Retinal pigment epithelial cell (primary cell): Measurements from ENCODE around the gene IL6ST.
"Not testable (repeated sequence)": the region's sequence is repeated elsewhere in the genome, so short reads cannot be mapped to it uniquely, and the experiment has no call there.

Experiments used
- DNase-seq: peaks from one replicate; pipeline ENCODE4 v3.0.0-alpha.2; 2010; ENCODE audit warnings: low read depth
- H3K4me3 ChIP-seq: 2 replicates; pipeline ENCODE4 v1.5.1; 2011; ENCODE audit warnings: mild to moderate bottlenecking, low read length, control low read depth, moderate library complexity
- CTCF ChIP-seq: conservative IDR thresholded peaks from 2 replicates; pipeline ENCODE4 v1.5.1; 2011; ENCODE audit warnings: low read depth, low read length, control low read depth, inconsistent platforms

Gene IL6ST

DNA sequence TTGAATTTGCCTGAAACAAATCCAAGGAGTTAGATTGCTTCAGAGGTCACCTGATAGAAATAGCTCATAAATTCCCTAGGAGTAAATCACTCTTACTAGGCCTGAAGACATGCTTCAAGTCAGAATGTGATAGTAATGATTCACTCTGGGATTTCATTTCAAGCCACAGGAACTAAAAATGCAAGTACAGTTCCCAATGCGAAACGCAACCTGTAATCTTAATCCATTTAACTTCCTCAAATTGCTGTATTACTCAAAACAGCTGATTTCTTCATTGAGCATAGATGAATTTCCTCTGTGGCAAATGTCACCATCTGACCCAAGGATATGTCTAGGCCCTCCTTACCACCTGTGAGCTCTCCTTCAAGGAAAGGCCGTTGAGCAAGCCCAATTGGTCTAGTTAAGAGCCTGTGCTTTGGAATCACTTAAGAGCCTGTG is 32.1 kb upstream of the IL6ST start:
- DNase-seq = peak; percentile 64
- TF ChIP-seq CTCF = no peak
- H3K4me3 ChIP-seq = no peak overlapping the region

DNA sequence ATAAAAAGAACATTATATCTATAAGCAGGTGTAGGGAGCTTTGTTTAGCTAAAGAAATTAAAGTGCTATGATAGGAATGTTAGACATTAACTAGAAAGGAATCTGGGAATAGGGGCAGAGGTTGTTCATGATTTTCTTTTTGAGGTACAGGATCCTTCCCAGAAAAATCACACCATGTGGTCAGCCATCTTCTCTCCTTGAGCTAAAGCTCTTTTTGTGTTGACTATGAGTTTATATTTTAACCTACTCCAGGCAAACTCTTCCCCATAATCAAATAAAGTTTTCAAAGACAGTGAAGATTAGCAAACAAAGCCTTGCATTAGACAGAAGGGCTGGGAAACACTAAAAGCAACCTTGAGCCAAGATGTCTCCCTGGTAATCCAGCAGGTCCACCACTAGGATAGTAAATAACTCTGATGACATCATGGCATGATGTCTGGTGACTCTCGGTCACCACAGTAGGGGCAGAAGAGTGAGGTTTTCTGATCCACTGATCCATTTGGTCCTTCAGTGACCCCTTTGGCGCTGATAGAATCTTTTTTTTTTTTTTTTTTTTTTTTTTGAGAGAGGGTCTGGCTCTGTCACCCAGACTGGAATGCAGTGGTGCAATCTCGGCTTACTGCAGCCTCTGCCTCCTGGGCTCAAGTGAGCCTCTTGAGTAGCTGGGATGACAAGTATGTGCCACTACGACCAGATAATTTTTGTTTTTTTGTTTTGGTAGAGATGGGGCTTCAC is 30.6 kb upstream of the IL6ST start:
- no peak for DNase-seq
- no peak for TF ChIP-seq CTCF
- H3K4me3 ChIP-seq = no peak overlapping the region

GRCh38 chr5:56024810-56025150 is 30.0 kb upstream of the IL6ST start:
- no peak overlapping the region for H3K4me3 ChIP-seq
- TF ChIP-seq CTCF = no peak
- DNase-seq = no peak

- no peak overlapping the region for H3K4me3 ChIP-seq
- no peak for TF ChIP-seq CTCF
- no peak for DNase-seq
Measured at GRCh38 chr5:56023296-56023695, 28.5 kb upstream of the IL6ST start.

- DNase-seq = no peak
- H3K4me3 ChIP-seq = no peak overlapping the region
- TF ChIP-seq CTCF = no peak
Measured at GRCh38 chr5:56019306-56020272, 24.8 kb upstream of the IL6ST start.

- H3K4me3 ChIP-seq = no peak overlapping the region
- DNase-seq = no peak
- TF ChIP-seq CTCF = no peak
Measured at GRCh38 chr5:56018832-56019231, 24.1 kb upstream of the IL6ST start.

GRCh38 chr5:56014701-56015100 is 19.9 kb upstream of the IL6ST start:
- not testable (repeated sequence) for DNase-seq, H3K4me3 ChIP-seq

DNA sequence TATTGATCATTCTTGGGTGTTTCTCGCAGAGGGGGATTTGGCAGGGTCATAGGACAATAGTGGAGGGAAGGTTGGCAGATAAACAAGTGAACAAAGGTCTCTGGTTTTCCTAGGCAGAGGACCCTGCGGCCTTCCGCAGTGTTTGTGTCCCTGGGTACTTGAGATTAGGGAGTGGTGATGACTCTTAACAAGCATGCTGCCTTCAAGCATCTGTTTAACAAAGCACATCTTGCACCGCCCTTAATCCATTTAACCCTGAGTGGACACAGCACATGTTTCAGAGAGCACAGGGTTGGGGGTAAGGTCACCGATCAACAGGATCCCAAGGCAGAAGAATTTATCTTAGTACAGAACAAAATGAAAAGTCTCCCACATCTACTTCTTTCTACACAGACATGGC is 19.2 kb upstream of the IL6ST start:
- not testable (repeated sequence) for DNase-seq, H3K4me3 ChIP-seq
